ENCODE measurements around the gene CD151. TPM values are rescaled to one million over a fixed set of nuclear protein-coding genes. Genes with fewer than 3 reads are reported as not detected.

CD151 gene
- total and polyA plus RNA-seq, 2 experiments from 2014 or later: 62.9 to 109 TPM

DNA sequence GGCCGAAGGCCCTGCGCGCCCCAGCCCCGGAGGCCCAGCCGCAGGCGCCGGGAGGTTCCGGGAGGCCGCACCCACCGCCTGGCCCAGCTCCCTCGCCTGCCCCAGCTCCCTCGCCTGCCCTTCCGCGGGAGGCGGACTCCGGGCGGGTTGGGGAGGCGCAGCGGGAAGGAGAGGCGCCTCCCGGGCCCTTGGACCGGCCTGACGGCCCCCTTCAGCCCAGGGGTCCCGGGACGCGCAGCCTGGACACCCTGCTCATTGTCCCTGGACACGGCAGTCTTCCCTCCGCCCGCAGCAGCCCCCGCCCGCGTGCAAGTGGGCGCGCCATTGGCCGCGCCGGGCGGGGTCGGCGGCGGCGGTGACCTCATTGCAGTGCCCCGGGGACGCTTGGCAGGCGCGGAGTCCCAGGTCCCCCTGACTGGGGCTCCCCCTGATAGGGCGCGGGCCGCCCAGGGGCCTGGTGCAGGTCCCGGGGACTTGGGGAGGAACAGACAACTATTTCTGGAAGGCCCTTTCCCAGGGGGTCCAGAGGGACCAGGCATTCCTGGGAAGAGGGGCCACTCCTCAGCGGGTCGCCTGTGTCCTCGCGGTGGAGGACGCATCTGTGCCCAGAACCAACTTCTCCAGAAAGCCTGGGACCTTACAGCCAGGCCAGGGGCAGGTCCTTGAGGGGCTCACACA is 501 bp downstream of the CD151 start:
- ATAC-seq: no peak
- peaks cover 14% of the 10 kb centered on the region; the same call in 1 of the 2 replicates for H4K20me1 ChIP-seq (replicated peaks; ENCODE audit: insufficient read depth)
- DNase-seq (ENCODE audit: low spot score): peak; percentile 64
- no peak overlapping the region for H3K27ac Mint-ChIP-seq
- peaks cover 26% of the 10 kb centered on the region for H3F3A ChIP-seq (replicated peaks; ENCODE audit: low read depth)
- no peaks in the 10 kb centered on the region for H3K36me3 ChIP-seq (ENCODE audit: insufficient read depth)
- peak overlapping the region; percentile 73 for H3K4me3 Mint-ChIP-seq
- H3K27me3 ChIP-seq (ENCODE audit: insufficient read depth): peaks cover 28% of the 10 kb centered on the region
- TF ChIP-seq, protein P1, sequence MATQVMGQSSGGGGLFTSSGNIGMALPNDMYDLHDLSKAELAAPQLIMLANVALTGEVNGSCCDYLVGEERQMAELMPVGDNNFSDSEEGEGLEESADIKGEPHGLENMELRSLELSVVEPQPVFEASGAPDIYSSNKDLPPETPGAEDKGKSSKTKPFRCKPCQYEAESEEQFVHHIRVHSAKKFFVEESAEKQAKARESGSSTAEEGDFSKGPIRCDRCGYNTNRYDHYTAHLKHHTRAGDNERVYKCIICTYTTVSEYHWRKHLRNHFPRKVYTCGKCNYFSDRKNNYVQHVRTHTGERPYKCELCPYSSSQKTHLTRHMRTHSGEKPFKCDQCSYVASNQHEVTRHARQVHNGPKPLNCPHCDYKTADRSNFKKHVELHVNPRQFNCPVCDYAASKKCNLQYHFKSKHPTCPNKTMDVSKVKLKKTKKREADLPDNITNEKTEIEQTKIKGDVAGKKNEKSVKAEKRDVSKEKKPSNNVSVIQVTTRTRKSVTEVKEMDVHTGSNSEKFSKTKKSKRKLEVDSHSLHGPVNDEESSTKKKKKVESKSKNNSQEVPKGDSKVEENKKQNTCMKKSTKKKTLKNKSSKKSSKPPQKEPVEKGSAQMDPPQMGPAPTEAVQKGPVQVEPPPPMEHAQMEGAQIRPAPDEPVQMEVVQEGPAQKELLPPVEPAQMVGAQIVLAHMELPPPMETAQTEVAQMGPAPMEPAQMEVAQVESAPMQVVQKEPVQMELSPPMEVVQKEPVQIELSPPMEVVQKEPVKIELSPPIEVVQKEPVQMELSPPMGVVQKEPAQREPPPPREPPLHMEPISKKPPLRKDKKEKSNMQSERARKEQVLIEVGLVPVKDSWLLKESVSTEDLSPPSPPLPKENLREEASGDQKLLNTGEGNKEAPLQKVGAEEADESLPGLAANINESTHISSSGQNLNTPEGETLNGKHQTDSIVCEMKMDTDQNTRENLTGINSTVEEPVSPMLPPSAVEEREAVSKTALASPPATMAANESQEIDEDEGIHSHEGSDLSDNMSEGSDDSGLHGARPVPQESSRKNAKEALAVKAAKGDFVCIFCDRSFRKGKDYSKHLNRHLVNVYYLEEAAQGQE (IDR thresholded peaks at IDR 0.05; ENCODE audit: unreplicated experiment): no peak
- TF ChIP-seq ZNF114 (CRISPR knock-in tag; IDR thresholded peaks at IDR 0.05): no peak
- TF ChIP-seq EZH2phosphoT487 (IDR thresholded peaks at IDR 0.05; ENCODE audit: unreplicated experiment): no peak
- TF ChIP-seq NANOG (IDR thresholded peaks at IDR 0.05; ENCODE audit: borderline replicate concordance): no peak
- TF ChIP-seq CREB1 (CRISPR knock-in tag; IDR thresholded peaks at IDR 0.05; ENCODE audit: low read depth): no peak
- TF ChIP-seq, protein P2, sequence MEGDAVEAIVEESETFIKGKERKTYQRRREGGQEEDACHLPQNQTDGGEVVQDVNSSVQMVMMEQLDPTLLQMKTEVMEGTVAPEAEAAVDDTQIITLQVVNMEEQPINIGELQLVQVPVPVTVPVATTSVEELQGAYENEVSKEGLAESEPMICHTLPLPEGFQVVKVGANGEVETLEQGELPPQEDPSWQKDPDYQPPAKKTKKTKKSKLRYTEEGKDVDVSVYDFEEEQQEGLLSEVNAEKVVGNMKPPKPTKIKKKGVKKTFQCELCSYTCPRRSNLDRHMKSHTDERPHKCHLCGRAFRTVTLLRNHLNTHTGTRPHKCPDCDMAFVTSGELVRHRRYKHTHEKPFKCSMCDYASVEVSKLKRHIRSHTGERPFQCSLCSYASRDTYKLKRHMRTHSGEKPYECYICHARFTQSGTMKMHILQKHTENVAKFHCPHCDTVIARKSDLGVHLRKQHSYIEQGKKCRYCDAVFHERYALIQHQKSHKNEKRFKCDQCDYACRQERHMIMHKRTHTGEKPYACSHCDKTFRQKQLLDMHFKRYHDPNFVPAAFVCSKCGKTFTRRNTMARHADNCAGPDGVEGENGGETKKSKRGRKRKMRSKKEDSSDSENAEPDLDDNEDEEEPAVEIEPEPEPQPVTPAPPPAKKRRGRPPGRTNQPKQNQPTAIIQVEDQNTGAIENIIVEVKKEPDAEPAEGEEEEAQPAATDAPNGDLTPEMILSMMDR (conservative IDR thresholded peaks at IDR 0.05; ENCODE audit: low read depth in 2 of 2): no peak
- no peak for TF ChIP-seq ZNF331 (CRISPR knock-in tag; IDR thresholded peaks at IDR 0.05; ENCODE audit: low read depth)
- TF ChIP-seq, protein P3, sequence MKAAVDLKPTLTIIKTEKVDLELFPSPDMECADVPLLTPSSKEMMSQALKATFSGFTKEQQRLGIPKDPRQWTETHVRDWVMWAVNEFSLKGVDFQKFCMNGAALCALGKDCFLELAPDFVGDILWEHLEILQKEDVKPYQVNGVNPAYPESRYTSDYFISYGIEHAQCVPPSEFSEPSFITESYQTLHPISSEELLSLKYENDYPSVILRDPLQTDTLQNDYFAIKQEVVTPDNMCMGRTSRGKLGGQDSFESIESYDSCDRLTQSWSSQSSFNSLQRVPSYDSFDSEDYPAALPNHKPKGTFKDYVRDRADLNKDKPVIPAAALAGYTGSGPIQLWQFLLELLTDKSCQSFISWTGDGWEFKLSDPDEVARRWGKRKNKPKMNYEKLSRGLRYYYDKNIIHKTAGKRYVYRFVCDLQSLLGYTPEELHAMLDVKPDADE (IDR thresholded peaks at IDR 0.05): no peak
- TF ChIP-seq, protein P4, sequence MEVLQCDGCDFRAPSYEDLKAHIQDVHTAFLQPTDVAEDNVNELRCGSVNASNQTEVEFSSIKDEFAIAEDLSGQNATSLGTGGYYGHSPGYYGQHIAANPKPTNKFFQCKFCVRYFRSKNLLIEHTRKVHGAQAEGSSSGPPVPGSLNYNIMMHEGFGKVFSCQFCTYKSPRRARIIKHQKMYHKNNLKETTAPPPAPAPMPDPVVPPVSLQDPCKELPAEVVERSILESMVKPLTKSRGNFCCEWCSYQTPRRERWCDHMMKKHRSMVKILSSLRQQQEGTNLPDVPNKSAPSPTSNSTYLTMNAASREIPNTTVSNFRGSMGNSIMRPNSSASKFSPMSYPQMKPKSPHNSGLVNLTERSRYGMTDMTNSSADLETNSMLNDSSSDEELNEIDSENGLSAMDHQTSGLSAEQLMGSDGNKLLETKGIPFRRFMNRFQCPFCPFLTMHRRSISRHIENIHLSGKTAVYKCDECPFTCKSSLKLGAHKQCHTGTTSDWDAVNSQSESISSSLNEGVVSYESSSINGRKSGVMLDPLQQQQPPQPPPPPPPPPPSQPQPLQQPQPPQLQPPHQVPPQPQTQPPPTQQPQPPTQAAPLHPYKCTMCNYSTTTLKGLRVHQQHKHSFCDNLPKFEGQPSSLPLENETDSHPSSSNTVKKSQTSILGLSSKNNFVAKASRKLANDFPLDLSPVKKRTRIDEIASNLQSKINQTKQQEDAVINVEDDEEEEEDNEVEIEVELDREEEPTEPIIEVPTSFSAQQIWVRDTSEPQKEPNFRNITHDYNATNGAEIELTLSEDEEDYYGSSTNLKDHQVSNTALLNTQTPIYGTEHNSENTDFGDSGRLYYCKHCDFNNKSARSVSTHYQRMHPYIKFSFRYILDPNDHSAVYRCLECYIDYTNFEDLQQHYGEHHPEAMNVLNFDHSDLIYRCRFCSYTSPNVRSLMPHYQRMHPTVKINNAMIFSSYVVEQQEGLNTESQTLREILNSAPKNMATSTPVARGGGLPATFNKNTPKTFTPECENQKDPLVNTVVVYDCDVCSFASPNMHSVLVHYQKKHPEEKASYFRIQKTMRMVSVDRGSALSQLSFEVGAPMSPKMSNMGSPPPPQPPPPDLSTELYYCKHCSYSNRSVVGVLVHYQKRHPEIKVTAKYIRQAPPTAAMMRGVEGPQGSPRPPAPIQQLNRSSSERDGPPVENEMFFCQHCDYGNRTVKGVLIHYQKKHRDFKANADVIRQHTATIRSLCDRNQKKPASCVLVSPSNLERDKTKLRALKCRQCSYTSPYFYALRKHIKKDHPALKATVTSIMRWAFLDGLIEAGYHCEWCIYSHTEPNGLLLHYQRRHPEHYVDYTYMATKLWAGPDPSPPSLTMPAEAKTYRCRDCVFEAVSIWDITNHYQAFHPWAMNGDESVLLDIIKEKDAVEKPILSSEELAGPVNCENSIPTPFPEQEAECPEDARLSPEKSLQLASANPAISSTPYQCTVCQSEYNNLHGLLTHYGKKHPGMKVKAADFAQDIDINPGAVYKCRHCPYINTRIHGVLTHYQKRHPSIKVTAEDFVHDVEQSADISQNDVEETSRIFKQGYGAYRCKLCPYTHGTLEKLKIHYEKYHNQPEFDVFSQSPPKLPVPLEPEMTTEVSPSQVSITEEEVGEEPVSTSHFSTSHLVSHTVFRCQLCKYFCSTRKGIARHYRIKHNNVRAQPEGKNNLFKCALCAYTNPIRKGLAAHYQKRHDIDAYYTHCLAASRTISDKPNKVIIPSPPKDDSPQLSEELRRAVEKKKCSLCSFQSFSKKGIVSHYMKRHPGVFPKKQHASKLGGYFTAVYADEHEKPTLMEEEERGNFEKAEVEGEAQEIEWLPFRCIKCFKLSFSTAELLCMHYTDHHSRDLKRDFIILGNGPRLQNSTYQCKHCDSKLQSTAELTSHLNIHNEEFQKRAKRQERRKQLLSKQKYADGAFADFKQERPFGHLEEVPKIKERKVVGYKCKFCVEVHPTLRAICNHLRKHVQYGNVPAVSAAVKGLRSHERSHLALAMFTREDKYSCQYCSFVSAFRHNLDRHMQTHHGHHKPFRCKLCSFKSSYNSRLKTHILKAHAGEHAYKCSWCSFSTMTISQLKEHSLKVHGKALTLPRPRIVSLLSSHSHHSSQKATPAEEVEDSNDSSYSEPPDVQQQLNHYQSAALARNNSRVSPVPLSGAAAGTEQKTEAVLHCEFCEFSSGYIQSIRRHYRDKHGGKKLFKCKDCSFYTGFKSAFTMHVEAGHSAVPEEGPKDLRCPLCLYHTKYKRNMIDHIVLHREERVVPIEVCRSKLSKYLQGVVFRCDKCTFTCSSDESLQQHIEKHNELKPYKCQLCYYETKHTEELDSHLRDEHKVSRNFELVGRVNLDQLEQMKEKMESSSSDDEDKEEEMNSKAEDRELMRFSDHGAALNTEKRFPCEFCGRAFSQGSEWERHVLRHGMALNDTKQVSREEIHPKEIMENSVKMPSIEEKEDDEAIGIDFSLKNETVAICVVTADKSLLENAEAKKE (CRISPR knock-in tag; IDR thresholded peaks at IDR 0.05): no peak
- no peak for TF ChIP-seq EZH2 (IDR thresholded peaks at IDR 0.05; ENCODE audit: low read depth, unreplicated experiment)
- TF ChIP-seq JUNB (IDR thresholded peaks at IDR 0.05; ENCODE audit: unreplicated experiment): no peak
- TF ChIP-seq STAT1 (IDR thresholded peaks at IDR 0.05; ENCODE audit: unreplicated experiment): no peak
- no peak for TF ChIP-seq POLR2AphosphoS5 (IDR thresholded peaks at IDR 0.05; ENCODE audit: low read depth)
- 0 out of 2 replicates have a peak, but pooled peaks cover 5% of the 10 kb centered on the region for H3K79me2 ChIP-seq (replicated peaks; ENCODE audit: insufficient read depth)
- H3K4me2 ChIP-seq: peak overlapping the region; percentile 93
- H2AFZ ChIP-seq: no peak overlapping the region
- peak overlapping the region; percentile 89 for H3K4me3 ChIP-seq
- H3K4me1 Mint-ChIP-seq: peaks cover 35% of the 10 kb centered on the region
- peaks cover 50% of the 10 kb centered on the region for H3K27me3 Mint-ChIP-seq (ENCODE audit: insufficient read depth, low read depth, poor library complexity)
- no peaks in the 10 kb centered on the region for H3K9me2 ChIP-seq (ENCODE audit: insufficient read depth)
- H3K36me3 Mint-ChIP-seq (ENCODE audit: low read depth): peaks cover 7% of the 10 kb centered on the region; the same call in 2 of the 3 replicates
- H3K4me1 ChIP-seq (ENCODE audit: insufficient read depth): peaks cover 28% of the 10 kb centered on the region
- H3K27ac ChIP-seq (ENCODE audit: low read depth): no peak overlapping the region
- no peaks in the 10 kb centered on the region for H3K9me3 Mint-ChIP-seq
